ENCODE results near the gene MYRFL.
"Not testable (repeated sequence)": the region's sequence is repeated elsewhere in the genome, so short reads cannot be mapped to it uniquely, and the experiment has no call there.

Gene MYRFL

GRCh38 chr12:69844416-69844815 lies 19.4 kb downstream of the MYRFL start:
- no peak for DNase-seq

- no peak for DNase-seq
These were observed 19.8 kb downstream of the MYRFL start for GRCh38 chr12:69844836-69845235.

GRCh38 chr12:69846976-69847375 lies 21.9 kb downstream of the MYRFL start:
- no peak for DNase-seq

GRCh38 chr12:69851976-69852375 lies 26.9 kb downstream of the MYRFL start:
- no peak for DNase-seq

GRCh38 chr12:69853176-69853961 lies 28.3 kb downstream of the MYRFL start:
- DNase-seq: not testable (repeated sequence)

- no peak for DNase-seq
These were observed 41.7 kb downstream of the MYRFL start for GRCh38 chr12:69866698-69867097.

GRCh38 chr12:69868695-69869094 lies 43.7 kb downstream of the MYRFL start:
- no peak for DNase-seq

- no peak for DNase-seq
These were observed 47.8 kb downstream of the MYRFL start for GRCh38 chr12:69872804-69873203.

GRCh38 chr12:69873429-69873828 lies 48.4 kb downstream of the MYRFL start:
- DNase-seq: no peak

- no peak for DNase-seq
These were observed 49.6 kb downstream of the MYRFL start for GRCh38 chr12:69874606-69875005.

- DNase-seq: no peak
These were observed 50.4 kb downstream of the MYRFL start for GRCh38 chr12:69875416-69875935.

- DNase-seq: peak; percentile 70
These were observed 54.3 kb downstream of the MYRFL start for GRCh38 chr12:69879007-69879960.

- DNase-seq: no peak
These were observed 55.5 kb downstream of the MYRFL start for GRCh38 chr12:69880571-69880970.

GRCh38 chr12:69881771-69882170 lies 56.7 kb downstream of the MYRFL start:
- no peak for DNase-seq

GRCh38 chr12:69884386-69884785 lies 59.4 kb downstream of the MYRFL start:
- no peak for DNase-seq

GRCh38 chr12:69885658-69886057 lies 60.6 kb downstream of the MYRFL start:
- DNase-seq: no peak

- no peak for DNase-seq
These were observed 61.1 kb downstream of the MYRFL start for GRCh38 chr12:69886109-69886508.

- no peak for DNase-seq
These were observed 61.7 kb downstream of the MYRFL start for GRCh38 chr12:69886715-69887114.

- no peak for DNase-seq
These were observed 63.9 kb downstream of the MYRFL start for GRCh38 chr12:69888901-69889300.

- DNase-seq: no peak
These were observed 69.9 kb downstream of the MYRFL start for GRCh38 chr12:69894800-69895383.

- DNase-seq: no peak
These were observed 71.8 kb downstream of the MYRFL start for GRCh38 chr12:69896653-69897381.

- DNase-seq: no peak
These were observed 72.7 kb downstream of the MYRFL start for GRCh38 chr12:69897744-69898143.

- DNase-seq: no peak
These were observed 73.2 kb downstream of the MYRFL start for GRCh38 chr12:69898236-69898635.
